Uterus (tissue), 4 donors: ENCODE measurements around the gene ARHGEF25. TPM values are rescaled to one million over a fixed set of nuclear protein-coding genes. Genes with fewer than 3 reads are reported as not detected.
"Not testable (repeated sequence)": the region's sequence is repeated elsewhere in the genome, so short reads cannot be mapped to it uniquely, and the experiment has no call there.

Experiments
- DNase-seq, 2 donors: peaks; one replicate each; pipeline ENCODE4 v3.0.0-alpha.2; 2019 to 2020
- H3K27ac ChIP-seq, 2 donors: fragments of 200-600 bp; sonication (generic); 1 replicate in 1 of 2; 2 replicates in 1 of 2; pipeline ENCODE4 v1.5.1; 2016 to 2018
- H3K27me3 ChIP-seq, 2 donors: fragments of 200-600 bp; sonication (generic); one replicate each; pipeline ENCODE4 v1.5.1; 2018 to 2019; ENCODE audit warnings: control low read depth in 1 of 2
- H3K36me3 ChIP-seq, 2 donors: fragments of 200-600 bp; sonication (generic); one replicate each; pipeline ENCODE4 v1.5.1; 2019; ENCODE audit warnings: control low read depth in 1 of 2
- H3K4me1 ChIP-seq, 2 donors: fragments of 200-600 bp; sonication (generic); one replicate each; pipeline ENCODE4 v1.5.1; 2018 to 2019; ENCODE audit warnings: control low read depth in 1 of 2
- H3K4me3 ChIP-seq, 2 donors: fragments of 200-600 bp; sonication (generic); 1 replicate in 1 of 2; 2 replicates in 1 of 2; pipeline ENCODE4 v1.5.1; 2018 to 2019; ENCODE audit warnings: mild to moderate bottlenecking in 1 of 2
- H3K9me3 ChIP-seq, 2 donors: fragments of 200-600 bp; sonication (generic); one replicate each; pipeline ENCODE4 v1.5.1; 2019; ENCODE audit warnings: control low read depth in 1 of 2
- CTCF ChIP-seq, 4 experiments: fragments of 200-600 bp in 2 of 4; fragments of 450-650 bp in 2 of 4; sonication (generic) in 2 of 4; IDR thresholded peaks; one replicate each; pipeline ENCODE4 v1.5.1; 2016 to 2019; ENCODE audit warnings: antibody characterized with exemption in 4 of 4, mild to moderate bottlenecking in 2 of 4, moderate library complexity in 1 of 4
- POLR2A ChIP-seq, 2 donors: fragments of 450-650 bp; IDR thresholded peaks; one replicate each; pipeline ENCODE4 v1.6.1; 2016; ENCODE audit warnings: antibody characterized with exemption in 2 of 2, mild to moderate bottlenecking in 1 of 2, moderate library complexity in 1 of 2
- intact Hi-C: fragments of 100-400 bp; cut with DNase I; formaldehyde crosslinking; loops from one replicate; pipeline ENCODE4 v1.15.1; 2023; ENCODE audit warnings: low total_unique reads
- total RNA-seq, 4 donors: library from RNA; depleted of rRNA in 3 of 4; stranded (reverse); fragments of >200 nt in 3 of 4; gene quantifications; one replicate each; pipeline versions ENCODE4 v1.1.0 to v1.2.4, GENCODE V29; 2014 to 2023
- donor health status: DM: yes; HTN: yes; CAD: no.

Gene ARHGEF25
- total RNA-seq: 100 to 1,000 TPM in 1 of 4 donors, 10 to 100 TPM in 3; 52.9 to 205 (median 85.6) TPM

DNA sequence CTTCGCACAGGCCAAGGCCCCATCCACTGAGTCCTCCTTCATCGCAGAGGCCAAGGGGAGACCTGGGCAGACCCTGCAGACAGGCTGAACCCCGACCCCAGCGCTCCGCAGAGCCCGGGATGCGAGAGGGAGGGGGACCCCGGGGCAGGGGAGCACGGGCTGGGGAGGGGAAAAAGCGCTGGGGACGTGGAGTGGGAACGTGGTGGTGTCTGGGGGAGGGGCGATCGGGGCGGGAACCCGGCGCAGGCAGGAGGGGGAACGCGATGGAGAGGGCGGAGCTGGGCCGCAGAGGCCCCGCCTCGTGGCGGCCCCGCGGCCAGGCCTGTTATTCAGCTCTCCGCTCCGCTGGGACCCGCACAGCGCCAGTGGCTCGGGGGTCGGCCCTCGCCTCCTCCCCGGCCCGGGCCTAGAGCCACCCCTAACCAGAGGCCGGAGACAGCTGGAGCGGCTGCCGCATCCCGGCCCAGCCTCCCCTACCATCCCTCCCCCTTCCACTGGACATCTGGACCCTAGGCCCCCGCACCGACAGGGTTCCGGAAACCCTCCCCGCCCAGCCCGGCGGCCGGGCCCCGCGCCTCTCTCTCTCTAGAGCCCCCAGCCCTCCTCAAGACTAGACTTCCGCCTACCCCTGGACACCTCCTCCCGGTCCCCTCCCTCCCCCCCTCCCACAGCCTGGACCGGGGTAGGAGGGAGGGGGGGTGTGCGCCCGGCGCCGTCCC lies at the start of gene ARHGEF25:
Gene ARHGEF25, plus strand, starts transcription at position 328 of the 719 bp plus-strand sequence. CDS start 460 bp downstream, outside the sequence.
- intact Hi-C loops: no loop called here

DNA sequence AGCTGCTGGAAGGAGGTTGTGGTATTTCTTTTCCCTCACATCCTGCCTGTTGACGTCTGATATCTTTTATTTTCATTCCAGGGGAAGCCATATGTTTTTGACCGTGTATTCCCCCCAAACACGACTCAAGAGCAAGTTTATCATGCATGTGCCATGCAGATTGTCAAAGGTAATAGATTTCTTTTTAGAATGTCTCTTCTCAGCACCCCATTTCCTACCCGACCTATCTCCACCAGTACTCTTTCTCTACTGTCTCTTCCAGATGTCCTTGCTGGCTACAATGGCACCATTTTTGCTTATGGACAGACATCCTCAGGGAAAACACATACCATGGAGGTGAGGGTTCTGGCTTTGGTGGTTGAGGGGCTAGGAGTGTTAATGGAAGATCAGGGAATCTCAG lies 47.9 kb upstream of the ARHGEF25 start:
- Histone ChIP-seq H3K4me3 (no peak overlapping the region), H3K36me3 (no peaks in the 10 kb centered on the region), H3K4me1 (no peaks in the 10 kb centered on the region), H3K27me3 (no peaks in the 10 kb centered on the region), H3K9me3 (no peaks in the 10 kb centered on the region), H3K27ac (no peak overlapping the region)
- intact Hi-C loops: no loop called here
- no peak for DNase-seq
- TF ChIP-seq POLR2A (IDR thresholded peaks at IDR 0.05) (no peak), CTCF (IDR thresholded peaks at IDR 0.05) (no peak)

More for the DNA sequence above, at the start of gene ARHGEF25:
- no peaks in the 10 kb centered on the region for H3K4me1 ChIP-seq
- DNase-seq: peak; percentile 86 to 88
- no peak for TF ChIP-seq CTCF (IDR thresholded peaks at IDR 0.05)
- peak; percentile 57 to 80 for TF ChIP-seq POLR2A (IDR thresholded peaks at IDR 0.05)
- no peaks in the 10 kb centered on the region for H3K27me3 ChIP-seq
- H3K36me3 ChIP-seq: no peaks in the 10 kb centered on the region
- H3K9me3 ChIP-seq: no peaks in the 10 kb centered on the region
- H3K4me3 ChIP-seq: peak within 1 kb of the TSS; percentile 70 to 81
- peak within 1 kb of the TSS; percentile 93 to 94 for H3K27ac ChIP-seq

- no peaks in the 10 kb centered on the region for H3K9me3 ChIP-seq
- intact Hi-C loops: no loop called here
- TF ChIP-seq POLR2A (IDR thresholded peaks at IDR 0.05) (no peak), CTCF (IDR thresholded peaks at IDR 0.05) (no peak)
- DNase-seq: no peak
- no peaks in the 10 kb centered on the region for H3K36me3 ChIP-seq
- H3K4me3 ChIP-seq: no peak overlapping the region
- H3K27me3 ChIP-seq: no peaks in the 10 kb centered on the region
- no peaks in the 10 kb centered on the region for H3K4me1 ChIP-seq
- no peak overlapping the region for H3K27ac ChIP-seq
Observed at GRCh38 chr12:57564178-57564740, 47.0 kb upstream of the ARHGEF25 start.

DNA sequence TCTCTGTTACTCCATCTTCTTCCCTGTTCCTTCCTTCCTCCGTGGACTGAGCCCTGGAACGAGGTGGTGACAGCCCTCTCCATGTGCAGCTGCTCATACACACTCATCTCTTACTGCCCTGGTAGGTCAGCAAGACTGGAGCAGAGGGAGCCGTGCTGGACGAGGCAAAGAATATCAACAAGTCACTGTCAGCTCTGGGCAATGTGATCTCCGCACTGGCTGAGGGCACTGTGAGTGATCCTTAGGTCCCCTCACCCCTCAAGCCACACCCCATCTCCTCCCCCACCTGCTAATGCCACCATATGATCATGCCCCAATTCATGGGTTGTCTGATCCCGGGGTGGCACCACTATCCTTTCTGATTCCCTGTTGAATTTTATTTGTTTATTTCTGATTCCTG lies 42.4 kb upstream of the ARHGEF25 start:
- Histone ChIP-seq H3K27ac (no peak overlapping the region), H3K4me3 (no peak overlapping the region), H3K9me3 (no peaks in the 10 kb centered on the region), H3K36me3 (no peaks in the 10 kb centered on the region), H3K27me3 (no peaks in the 10 kb centered on the region), H3K4me1 (no peaks in the 10 kb centered on the region)
- intact Hi-C loops: no loop called here
- no peak for DNase-seq
- TF ChIP-seq CTCF (IDR thresholded peaks at IDR 0.05): no peak

DNA sequence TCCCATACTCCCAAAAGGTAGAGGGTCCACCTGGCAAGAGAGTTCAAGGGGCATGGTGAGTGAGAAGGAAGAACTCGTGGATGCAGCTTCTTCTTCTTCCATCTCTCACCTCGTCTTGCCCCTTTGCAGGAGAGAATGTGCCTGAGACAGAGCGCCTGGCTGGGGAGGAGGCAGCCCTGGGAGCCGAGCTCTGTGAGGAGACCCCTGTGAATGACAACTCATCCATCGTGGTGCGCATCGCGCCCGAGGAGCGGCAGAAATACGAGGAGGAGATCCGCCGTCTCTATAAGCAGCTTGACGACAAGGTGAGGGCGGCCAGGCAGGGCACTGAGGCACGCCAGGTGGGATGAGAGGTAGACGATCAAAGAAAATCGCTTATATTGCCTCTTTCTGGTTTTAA lies 41.4 kb upstream of the ARHGEF25 start:
- H3K4me1 ChIP-seq: no peaks in the 10 kb centered on the region
- no peak for DNase-seq
- TF ChIP-seq POLR2A (IDR thresholded peaks at IDR 0.05) (no peak), CTCF (IDR thresholded peaks at IDR 0.05) (no peak)
- H3K36me3 ChIP-seq: no peaks in the 10 kb centered on the region
- H3K4me3 ChIP-seq: no peak overlapping the region
- no peaks in the 10 kb centered on the region for H3K27me3 ChIP-seq
- no peaks in the 10 kb centered on the region for H3K9me3 ChIP-seq
- intact Hi-C loops: no loop called here
- no peak overlapping the region for H3K27ac ChIP-seq

- H3K4me3 ChIP-seq, DNase-seq, H3K27ac ChIP-seq, H3K27me3 ChIP-seq, H3K9me3 ChIP-seq, intact Hi-C loops, H3K4me1 ChIP-seq, H3K36me3 ChIP-seq: not testable (repeated sequence)
Observed at GRCh38 chr12:57570438-57570837, 40.8 kb upstream of the ARHGEF25 start.
